ENCODE measurements around the gene ATG9A.

ATG9A gene

GRCh38 chr2:219252084-219252483 is 22.6 kb upstream of the ATG9A start:
- no peak for DNase-seq

- no peak for DNase-seq
These were observed 22.2 kb upstream of the ATG9A start for GRCh38 chr2:219251656-219252055.

GRCh38 chr2:219250049-219250781 is 20.8 kb upstream of the ATG9A start:
- peak; percentile 53 for DNase-seq

GRCh38 chr2:219249203-219249980 is 20.0 kb upstream of the ATG9A start:
- peak; percentile 80 for DNase-seq

- DNase-seq, result no peak
These were observed 19.4 kb upstream of the ATG9A start for GRCh38 chr2:219248845-219249202.

GRCh38 chr2:219247678-219248642 is 18.5 kb upstream of the ATG9A start:
- peak; percentile 56 for DNase-seq

- DNase-seq, result no peak
These were observed 17.1 kb upstream of the ATG9A start for GRCh38 chr2:219246559-219246958.

- peak; percentile 39 for DNase-seq
These were observed 16.4 kb upstream of the ATG9A start for GRCh38 chr2:219245899-219246230.

GRCh38 chr2:219245148-219245898 is 15.9 kb upstream of the ATG9A start, which contains the start of the genes GLB1L and STK16:
TSS of gene GLB1L (minus strand) at chr2:219245444. CDS start at chr2:219243573, 1,871 bp downstream.
TSS of gene STK16 (plus strand) at chr2:219245479. CDS start at chr2:219246000, 521 bp downstream.
- DNase-seq, result peak; percentile 94

- DNase-seq, result no peak
These were observed 15.3 kb upstream of the ATG9A start for GRCh38 chr2:219244789-219245147.

- peak; percentile 55 for DNase-seq
These were observed 13.9 kb upstream of the ATG9A start for GRCh38 chr2:219243291-219243761.

GRCh38 chr2:219234331-219234730 is 4.9 kb upstream of the ATG9A start:
- DNase-seq, result no peak

GRCh38 chr2:219230059-219230540 is 664 bp upstream of the ATG9A start:
- peak; percentile 63 for DNase-seq

GRCh38 chr2:219228911-219229304 is 528 bp downstream of the ATG9A start:
- no peak for DNase-seq

- DNase-seq, result peak; percentile 47
These were observed 1.2 kb downstream of the ATG9A start for GRCh38 chr2:219228041-219228910.

GRCh38 chr2:219225350-219225749 is 4.1 kb downstream of the ATG9A start:
- peak; percentile 49 for DNase-seq

GRCh38 chr2:219223831-219224610 is 5.4 kb downstream of the ATG9A start:
- DNase-seq, result no peak

GRCh38 chr2:219221957-219222518 is 7.4 kb downstream of the ATG9A start:
- no peak for DNase-seq

- no peak for DNase-seq
These were observed 8.6 kb downstream of the ATG9A start for GRCh38 chr2:219220652-219221402.
